ENCODE data around the gene ZNF787.

- TF ChIP-seq CTCF (IDR thresholded peaks at IDR 0.05; ENCODE audit: low read length), result no peak
- no peak for TF ChIP-seq EZH2 (IDR thresholded peaks at IDR 0.05; ENCODE audit: borderline replicate concordance, low read length)
Observed at GRCh38 chr19:56144831-56145230, 23.7 kb upstream of the ZNF787 start.

All from OCI-LY1 (cell line).